Effector CD8-positive, alpha-beta T cell (primary cell): Measurements from ENCODE around the gene ETV6.

Source experiments
- DNase-seq: peaks from one replicate; lab custom pipeline; 2025; lab: John Stamatoyannopoulos, UW

The ETV6 gene

GRCh38 chr12:11758087-11758486 lies 108.6 kb downstream of the ETV6 start:
- DNase-seq = no peak

- no peak for DNase-seq
Measured at GRCh38 chr12:11758510-11759493, 109.3 kb downstream of the ETV6 start.

DNA sequence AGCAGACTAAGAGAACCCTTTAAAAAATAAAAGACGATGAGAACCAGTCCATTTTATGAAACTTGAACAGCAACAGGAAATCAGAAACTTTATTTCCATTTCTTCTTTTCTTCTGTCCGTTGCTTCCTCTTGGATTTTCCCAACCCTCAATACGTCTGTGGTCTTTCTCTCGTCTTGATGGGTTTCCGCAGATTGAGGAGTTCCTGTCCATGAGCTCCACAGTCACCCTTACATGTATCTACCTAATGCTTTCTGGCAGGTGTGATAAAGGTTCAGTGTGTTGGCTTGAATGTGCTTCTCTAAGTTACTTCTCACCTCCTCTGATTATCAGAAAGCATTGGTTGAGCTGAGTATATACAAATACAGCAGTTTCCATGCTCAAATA lies 110.0 kb downstream of the ETV6 start:
- no peak for DNase-seq

- DNase-seq = no peak
Measured at GRCh38 chr12:11759899-11760298, 110.4 kb downstream of the ETV6 start.

GRCh38 chr12:11761869-11762567 lies 112.5 kb downstream of the ETV6 start:
- no peak for DNase-seq

- no peak for DNase-seq
Measured at GRCh38 chr12:11762723-11763326, 113.4 kb downstream of the ETV6 start.

GRCh38 chr12:11763760-11764520 lies 114.5 kb downstream of the ETV6 start:
- DNase-seq = no peak

DNA sequence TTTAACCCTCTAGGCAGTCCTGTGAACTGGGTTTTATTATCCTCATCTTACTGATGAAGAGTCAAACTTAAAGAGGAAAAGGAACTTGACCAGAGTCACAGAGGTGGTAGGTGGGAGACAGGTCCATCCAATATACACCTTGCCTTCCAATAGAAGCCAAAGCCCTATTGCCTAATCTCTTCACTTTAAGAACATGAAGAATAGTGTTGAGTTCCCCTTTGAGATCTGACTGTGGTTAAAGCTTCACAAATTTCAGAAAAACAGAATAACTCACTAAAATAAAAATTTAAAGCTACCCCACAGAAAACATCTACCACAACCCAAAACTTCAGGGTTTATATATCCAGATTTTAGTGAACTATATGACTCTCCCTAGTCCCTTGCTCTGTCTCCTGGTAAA lies 115.4 kb downstream of the ETV6 start:
- DNase-seq = no peak

DNA sequence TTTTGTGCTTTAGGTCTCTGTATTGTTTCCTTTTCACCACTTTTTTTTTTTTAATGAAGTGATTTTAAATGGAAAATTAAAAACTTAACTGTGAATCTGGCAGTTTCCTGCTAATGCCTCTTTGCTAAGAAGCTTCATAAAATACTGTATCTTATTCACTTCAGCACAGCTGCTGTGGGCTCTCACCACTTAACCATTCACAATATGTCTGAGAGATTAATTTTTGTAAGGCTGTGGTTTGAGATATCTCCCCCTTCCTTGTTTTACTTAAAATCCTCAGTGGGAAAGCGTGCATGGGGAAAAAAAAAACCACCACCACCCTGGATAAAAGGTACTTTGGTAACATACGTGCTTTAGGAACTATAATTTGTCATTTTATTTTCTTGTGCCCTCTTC lies 115.9 kb downstream of the ETV6 start:
- DNase-seq = no peak

GRCh38 chr12:11765817-11766794 lies 116.6 kb downstream of the ETV6 start:
- no peak for DNase-seq

- DNase-seq = no peak
Measured at GRCh38 chr12:11767029-11767724, 117.7 kb downstream of the ETV6 start.

- no peak for DNase-seq
Measured at GRCh38 chr12:11767798-11768197, 118.3 kb downstream of the ETV6 start.

- no peak for DNase-seq
Measured at GRCh38 chr12:11768233-11768965, 118.9 kb downstream of the ETV6 start.

DNA sequence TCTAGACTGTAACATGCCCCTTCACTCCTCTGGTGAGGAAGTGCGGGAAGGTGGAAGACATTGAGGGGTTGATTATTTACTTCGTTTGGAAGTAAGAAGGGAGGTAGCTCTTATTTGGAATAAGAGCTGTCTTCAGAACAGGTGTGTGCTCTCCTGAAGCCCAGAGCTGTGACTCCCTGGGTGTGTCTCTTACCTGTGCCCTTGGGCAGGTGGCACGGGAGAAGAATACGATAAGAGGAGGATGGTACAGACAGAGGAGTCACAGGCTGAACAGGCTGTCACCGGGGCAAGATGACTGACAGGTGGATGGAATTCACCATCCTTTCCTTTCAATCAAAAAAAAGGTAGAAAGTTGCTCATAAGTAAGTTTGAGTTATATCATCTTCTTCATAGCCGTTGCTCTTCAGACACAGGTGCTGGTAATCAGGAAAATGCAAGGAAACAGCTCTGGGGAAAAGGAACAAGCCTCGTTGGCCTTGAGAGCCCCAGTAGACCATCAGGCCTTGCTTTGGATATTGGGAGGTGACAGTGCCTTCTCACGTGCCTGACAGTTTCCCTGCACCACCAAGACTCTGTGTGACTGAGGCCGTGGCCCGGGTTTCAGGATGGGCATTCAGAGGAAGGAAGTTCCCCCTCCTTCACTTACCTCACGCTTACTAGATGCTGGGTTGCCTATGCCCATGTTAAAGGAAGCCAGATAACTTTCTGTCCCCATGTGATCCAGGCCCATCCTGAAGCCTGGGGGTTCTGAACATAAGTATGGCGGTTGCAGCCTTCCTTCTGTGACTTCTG lies 120.4 kb downstream of the ETV6 start:
- no peak for DNase-seq

DNA sequence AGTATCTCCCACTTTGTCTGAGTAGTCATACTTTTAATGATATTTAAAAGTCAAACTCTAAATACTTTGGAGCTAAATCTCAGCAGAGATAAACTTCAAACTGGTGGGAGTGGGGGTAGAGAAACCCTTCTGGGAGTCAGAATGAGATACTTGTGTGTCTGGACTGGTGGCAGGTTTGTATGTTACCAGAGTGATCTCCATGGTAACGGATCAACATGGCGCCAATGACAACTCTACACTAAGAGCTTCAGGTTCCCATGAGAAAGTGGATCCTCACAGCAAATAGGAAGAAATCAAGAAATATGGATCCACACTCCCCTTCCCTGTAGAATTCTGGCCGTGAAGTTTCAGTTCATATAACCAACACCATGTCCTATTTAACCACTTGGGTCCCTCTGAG lies 121.9 kb downstream of the ETV6 start:
- no peak for DNase-seq

DNA sequence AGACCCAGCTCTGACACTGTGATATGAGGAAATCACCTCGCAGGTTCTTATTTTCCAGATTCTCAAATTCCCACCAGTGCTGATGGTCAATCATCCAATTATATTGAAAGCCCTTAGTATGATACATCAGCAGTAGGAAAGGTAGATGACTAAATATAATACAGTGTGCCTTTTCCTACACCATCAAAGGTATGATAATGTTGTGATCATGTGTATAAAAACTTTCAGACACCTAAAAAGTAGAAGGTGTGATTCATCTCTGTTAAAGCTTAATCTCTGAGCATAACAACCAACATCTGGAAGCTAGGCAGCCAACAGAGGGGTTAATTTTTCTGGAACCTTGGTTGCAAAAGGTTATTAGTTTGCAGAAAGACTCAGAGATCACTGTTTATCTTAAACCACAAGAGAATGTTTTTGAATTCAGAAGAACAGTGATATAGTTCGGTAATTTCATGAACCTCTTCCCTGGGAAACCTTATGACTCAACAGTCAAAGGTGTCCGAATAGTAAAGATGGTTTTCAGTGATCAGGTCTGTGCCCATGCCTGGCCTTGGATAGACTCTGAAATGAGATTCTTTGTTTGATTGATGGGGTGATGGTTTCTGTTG lies 122.5 kb downstream of the ETV6 start:
- DNase-seq = no peak

DNA sequence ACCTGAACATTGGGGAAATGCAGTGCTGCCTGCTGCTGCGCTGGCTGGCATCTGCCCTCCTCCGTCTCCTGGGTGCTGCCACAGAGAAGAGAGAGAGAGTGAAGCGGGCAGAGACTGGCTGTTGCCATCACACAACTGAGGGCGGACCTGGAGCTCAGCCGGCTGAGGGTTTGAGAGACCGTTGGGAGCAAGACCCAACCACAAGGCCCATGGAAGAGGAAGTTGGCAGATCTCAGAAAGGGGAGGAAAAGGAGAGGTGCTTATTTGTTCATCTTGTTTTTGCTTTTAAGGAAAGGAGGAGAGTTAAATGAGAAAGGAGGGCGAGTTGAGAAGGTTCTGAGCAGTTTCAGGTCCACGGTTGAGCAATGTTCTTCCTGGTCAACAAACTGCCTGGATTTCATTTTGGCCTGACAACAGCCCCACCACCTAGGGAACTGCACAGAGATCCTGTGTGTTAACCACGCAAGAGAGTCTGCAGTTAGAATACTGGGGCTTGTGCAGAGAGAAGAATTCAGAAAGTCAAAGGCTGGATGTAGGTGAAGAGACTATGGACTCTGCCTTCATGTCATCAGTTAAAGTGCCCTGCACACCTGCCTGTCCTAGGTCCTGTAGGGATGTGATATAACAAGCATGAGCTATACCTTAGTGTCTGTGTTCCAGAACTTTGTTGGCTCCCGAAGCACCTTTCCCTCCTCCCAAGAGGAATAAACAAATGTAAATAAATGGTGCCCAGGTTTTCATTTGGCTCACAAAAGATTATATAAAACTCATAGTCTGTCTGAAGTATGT lies 124.6 kb downstream of the ETV6 start:
- no peak for DNase-seq
